GM19328 (cell line): ENCODE measurements around the gene OGN.
"Not testable (repeated sequence)": the region's sequence is repeated elsewhere in the genome, so short reads cannot be mapped to it uniquely, and the experiment has no call there.

Source experiments
- ATAC-seq: cut with Tn5 transposase; IDR thresholded peaks from one replicate; pipeline ENCODE4 v1.9.1; 2021; ENCODE audit warnings: mild to moderate bottlenecking, moderate library complexity; ENCODE audit not compliant: unreplicated experiment

OGN gene, protein sequence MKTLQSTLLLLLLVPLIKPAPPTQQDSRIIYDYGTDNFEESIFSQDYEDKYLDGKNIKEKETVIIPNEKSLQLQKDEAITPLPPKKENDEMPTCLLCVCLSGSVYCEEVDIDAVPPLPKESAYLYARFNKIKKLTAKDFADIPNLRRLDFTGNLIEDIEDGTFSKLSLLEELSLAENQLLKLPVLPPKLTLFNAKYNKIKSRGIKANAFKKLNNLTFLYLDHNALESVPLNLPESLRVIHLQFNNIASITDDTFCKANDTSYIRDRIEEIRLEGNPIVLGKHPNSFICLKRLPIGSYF

DNA sequence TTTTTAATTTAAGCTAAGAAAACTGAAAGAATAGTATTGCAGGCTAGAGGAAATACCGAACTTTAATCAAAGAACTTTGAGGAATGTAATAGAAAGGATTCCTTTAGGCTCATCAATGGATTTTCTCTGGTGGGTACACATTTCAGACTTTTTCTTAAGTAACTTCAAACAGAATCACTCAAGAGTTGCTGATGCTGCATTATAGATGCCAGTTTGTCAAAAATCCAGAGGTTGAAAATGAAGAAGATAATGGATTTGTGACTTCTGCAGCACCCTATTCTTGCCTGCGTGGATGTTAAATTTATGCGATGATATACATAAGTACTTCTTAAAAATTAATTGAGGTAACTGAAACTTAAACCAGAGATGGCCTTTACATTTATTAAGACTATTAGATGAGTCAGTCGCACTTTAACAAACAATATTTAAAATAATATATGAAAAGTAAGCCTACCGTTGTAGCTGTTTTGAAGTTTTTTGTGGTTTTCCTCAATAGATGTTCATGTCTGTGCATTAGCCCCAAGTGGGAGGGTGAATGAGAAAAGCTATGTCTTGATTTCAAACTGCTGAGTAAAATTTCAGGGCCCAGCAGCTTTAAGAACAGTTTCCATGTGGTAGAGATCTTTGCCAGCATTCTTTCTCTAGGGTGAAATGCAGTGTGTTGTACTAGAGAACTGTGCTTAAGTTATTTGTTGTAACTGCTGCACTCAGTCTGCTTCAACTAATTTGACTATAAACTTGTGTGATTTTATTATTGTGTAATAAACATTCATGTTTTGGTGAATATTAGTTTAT, at the start of gene OGN:
Gene OGN (minus strand): TSS at position 537 of the 795 bp plus-strand sequence. CDS start 1,171 bp downstream, outside the sequence.
- ATAC-seq: no peak

DNA sequence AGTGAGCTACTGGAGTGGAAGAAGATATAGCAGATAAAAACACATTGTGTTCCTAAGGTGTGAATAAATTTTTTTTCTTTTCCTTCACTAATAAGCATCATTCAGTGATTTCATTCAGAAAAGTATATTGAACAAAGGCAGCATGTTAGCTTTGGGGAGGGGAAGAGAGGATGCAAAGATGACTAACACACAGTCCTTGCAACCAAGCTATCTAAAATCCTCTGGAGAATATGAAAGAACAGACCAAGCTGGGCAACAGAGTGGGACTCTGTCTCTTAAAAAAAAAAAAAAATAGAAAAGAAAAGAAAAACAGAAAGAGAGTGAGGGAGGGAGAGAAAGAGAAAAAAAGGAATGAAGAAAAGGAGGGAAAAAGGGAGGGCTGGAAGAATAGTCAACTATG, 42.2 kb upstream of the OGN start:
- no peak for ATAC-seq

DNA sequence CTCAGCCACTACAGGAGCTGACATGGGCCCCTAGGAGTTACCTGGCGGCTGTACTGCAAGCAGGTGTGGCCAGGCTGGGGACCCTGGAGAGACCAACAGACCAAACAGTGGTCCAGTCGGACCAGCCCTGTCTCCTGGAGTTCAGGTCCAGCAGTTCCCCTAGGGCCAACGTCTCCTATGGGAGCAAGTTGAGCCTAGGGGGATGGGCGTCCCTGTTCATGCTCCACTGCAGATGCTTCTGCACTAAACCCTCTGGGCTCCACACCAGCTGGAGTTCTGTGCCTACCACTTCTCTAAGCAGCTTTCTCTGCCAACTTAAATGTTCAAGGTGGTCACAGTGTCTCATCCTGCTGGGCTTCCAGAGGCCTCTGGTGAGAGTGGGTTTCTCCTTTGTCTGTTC, 40.5 kb upstream of the OGN start:
- no peak for ATAC-seq

DNA sequence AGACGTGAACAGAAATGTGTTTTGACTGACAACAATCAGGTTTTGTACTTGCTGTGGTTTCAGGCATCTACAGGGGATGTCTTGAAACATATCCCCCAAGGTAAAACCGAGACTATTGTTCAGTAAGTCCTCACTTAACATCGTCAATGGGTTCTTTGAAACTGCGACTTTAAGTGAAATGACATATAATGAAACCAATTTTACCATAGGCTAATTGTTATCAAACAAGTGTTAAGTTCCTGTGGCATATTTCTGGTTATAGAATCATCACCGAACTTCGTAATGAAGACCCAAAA, 36.3 kb upstream of the OGN start:
- ATAC-seq: no peak

DNA sequence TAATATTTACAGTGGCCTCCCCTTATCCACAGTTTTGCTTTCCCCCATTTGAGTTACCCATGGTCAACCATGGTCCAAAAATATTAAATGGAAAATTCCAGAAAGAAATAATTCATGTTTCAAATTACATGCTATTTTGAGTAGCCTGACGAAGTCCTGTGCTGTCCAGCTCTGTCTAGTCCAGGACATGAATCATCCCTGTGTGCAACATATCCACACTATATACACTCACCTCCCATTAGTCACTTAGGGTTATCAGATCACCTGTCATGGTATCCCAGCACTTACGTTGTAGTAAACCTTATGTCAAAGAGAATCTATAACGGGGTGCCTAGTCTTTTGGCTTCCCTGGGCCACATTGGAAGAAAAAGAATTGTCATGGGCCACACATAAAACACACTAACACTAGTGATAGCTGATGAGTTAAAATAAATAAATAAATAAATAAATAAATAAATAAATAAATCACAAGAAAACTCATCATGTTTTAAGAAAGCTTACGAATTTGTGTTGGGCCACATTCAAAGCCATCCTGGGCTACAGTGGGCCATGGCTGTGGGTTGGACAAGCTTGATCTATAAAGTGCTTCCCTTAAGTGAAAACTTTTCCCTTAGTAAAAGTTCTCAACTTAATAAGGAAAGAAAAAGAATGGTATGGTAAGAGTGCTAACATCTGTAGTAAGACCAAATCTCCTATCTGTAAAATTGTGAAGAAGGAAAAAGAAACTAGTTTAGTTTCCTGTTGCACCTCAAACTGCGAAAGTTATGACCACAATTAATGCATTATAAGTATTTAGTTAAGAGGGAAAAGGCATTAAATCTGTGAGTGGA, 35.8 kb upstream of the OGN start:
- ATAC-seq: no peak

DNA sequence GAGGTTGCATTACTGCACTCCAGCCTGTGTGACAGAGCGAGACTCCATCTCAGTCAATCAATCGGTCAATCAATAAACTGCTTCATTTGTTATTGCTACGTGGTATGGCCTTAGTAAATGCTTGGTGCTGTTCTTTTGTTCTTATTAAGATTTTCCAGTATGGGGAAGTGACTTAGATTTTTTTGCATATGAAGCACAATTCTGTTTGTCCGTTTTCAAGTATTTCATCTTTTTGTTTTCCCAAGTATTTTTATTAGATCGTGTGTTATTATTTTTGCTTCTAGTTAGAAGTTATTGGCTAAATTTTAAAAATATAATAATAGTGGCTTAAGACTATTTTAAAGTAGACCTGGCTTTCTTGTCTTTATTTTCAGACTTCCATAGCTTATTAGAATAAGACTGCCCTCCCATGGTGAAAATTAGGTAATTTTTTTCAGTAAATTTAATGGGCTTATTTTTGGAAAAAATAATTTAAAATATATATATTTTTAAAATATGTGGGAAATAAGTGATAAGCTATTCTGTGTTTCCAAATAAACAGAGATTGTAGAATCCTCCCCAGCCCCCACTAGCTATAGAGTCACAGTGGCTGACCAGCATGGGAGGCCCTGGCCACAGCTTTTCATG, 34.6 kb upstream of the OGN start:
- ATAC-seq: no peak

DNA sequence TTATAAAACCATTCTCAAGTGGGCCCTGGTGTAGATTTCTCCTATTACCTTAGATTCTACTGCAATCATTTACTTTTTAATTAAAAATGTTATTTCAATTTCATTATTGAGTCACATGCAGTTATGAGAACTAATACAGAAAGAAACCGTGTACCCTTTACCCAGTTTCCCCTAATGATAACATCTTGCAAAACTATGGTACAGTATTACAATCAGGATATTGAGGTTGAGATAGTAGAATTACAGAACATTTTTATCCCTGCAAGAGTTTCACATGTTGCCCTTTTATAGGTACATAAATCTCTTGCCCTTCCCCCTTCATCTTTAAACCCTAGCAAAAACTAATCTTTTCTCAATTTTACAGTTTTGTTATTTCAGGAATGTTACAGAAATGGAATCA, 30.9 kb upstream of the OGN start:
- ATAC-seq: no peak

DNA sequence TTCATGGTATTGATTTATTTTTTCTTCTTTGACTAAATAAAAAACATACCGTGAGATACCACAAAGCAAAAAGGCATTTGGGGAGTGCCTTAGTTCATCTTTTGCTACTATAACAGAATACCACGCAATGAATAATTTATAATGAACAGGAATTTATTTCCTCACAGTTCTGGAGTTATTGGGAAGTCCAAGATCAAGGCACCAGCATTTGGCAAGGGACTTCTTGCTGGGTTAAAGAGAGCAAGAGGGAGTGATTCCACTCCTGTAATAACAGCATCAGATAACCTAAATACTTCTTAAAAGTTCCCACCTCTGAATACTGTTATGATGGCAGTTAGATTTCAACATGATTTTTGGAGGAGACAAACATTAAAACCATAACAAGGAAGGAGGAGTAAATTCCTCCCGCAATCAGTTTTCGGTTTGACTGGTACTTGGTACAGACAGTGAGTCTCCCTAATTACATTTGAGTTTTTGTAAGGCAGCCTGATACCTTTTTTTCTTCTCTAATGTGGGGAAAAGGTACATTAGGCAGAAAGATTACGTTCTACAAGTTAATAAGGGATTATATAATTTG, 28.7 kb upstream of the OGN start:
- no peak for ATAC-seq

DNA sequence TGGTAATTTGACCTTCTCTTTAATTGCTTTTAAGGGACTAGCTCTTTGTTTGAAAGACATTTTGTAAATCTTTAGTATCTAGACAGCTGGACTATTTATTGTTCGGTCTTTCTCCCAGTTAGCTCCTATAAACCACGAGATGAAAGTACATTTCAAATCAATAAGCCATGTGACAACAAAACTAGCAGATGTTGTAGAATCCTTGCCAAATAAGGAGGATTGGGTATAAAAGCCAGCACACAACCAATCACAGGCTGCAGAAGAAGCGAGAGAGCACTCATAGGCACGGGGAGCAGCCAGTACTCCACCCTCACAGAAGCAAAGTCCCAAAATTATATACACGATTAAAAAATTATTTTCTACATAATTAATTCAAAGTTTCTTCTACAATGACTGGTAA, 28.0 kb upstream of the OGN start:
- no peak for ATAC-seq

DNA sequence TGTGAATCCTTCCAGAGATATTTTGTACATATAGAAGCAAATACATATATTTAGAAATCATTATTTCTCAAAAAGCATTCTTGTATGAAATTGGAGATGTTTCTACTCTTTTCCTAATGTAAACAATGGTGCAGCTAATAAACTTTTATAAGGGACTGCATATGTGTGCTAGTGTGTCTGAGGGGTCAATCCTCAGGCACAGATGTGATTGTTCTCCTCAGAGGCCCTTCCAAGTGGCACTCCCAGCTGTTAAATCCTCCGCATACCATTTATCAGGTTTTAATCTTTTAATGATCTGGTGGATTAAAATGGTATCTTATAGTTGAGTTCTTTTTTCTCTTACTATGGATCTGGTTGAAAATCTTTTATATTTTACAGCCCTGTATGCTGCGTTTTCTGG, 25.5 kb upstream of the OGN start:
- ATAC-seq: no peak

DNA sequence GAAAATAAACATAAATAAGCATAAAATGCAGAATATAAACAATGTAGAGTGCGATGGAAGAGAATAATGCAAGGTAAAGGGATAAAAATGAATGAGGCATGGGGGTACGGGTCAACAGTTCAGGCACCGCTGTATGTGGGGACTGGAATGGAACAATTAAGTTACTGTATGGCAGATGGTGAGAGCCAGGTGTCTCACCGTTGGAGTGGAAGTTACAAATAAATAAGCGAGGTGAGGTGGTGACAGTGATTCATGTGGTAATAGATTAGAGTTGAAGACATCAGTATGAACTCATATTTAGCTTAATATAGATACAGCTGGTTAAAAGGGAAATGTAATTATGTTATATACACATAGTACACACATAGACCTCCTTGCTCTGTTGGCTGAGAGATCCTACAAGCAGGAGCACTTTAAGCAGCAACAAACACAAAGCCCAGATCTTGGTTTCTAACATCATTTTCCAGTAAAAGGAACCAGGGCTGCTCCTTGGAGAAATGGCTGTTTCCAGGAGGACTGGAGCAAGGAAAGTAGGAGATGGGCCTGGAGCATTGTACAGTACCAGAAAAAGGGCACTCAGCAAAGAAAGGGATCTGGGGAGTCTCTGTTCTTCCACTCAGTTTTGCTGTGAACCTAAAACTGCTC, 22.2 kb upstream of the OGN start:
- ATAC-seq: no peak

DNA sequence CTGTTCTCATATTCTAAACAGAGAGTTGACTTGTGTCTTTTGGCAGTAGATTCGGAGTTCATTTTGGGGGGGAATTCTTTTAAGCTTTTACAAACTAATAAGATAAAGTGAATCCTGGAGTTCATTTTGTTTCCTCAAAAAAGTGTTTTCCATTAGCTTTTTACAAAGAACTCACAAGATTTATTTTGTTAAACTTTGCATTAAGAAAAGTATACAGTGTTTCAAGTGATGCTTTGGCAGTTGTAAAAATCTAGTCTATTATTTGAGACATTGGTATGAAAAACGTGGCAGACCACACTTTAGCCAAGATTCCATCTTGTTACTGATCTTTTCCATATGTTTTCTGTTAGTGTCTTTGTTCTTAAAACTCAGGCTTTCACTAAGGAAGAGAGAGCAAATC, 21.1 kb upstream of the OGN start:
- no peak for ATAC-seq

DNA sequence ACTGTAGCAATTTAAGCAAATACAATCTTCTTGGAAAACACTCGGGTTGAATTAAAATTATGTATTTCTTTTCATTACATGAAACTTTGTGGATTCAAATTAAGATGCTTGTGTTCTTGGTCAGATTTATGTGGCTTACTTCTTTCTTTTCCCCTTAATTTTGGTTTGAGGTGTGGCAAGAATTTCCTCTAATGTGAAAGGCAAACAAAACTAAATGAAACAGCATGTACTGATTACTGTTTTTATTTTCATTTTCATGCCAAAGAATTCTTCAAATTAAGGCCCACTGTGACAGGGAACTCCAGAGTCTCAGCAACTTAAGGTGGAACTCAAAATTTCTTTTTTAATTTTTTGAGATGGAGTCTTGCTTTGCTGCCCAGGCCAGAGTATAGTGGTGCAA, 20.0 kb upstream of the OGN start, which contains the start of gene OMD:
Gene OMD (minus strand): TSS at position 132 of the 400 bp plus-strand sequence. CDS start 6,913 bp downstream, outside the sequence.
- ATAC-seq: no peak

DNA sequence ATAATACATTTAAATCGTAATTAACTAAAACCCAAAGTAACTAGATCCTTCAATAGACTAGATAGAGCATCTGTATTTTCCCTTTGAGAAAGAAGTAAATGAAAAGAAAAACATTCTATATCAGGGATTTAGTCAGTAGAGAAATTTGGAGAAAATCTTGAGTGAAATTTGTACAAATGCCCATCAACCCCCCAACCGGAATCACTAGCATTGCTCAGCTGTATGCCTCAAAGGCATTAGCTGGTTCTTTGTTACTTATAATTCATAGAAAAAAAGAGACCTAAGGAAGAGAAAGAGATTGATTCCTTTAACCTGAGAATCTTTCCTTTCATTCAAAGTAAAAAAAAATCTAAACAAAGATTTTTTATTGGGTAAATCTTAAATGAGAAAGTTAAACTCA, 19.2 kb upstream of the OGN start:
- no peak for ATAC-seq

DNA sequence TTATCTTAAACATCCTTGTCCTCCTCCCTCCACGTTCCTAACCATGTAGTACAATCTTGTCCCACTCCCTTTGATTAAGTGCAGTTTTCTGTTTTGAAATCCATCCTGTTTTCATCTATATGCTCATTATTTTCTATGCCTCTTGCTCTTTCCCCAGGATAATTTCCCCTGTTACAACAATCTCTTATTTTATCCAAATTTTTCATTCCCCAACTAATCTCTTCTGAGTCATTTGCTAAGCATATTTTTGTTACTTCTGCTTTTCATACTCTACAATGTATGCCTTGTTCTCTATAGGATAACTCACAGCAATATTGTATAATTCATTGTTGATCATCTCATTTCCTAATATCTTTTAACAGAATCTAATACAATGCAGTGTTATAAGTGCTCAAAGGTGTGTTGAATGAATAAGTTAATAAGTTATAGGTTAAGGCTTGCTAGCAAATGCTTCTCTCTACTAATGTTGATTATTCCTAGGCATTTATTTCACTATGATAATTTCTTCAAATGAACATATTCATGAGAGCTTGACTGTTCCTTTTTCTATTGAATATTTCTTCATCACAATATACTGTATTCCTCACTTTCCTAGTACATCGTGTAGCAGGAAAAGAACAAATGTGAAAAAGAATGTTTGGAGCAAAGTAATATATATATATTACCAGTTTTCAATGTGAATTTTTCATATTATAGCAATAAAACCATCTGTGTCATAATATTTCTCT, 18.4 kb upstream of the OGN start:
- no peak for ATAC-seq

DNA sequence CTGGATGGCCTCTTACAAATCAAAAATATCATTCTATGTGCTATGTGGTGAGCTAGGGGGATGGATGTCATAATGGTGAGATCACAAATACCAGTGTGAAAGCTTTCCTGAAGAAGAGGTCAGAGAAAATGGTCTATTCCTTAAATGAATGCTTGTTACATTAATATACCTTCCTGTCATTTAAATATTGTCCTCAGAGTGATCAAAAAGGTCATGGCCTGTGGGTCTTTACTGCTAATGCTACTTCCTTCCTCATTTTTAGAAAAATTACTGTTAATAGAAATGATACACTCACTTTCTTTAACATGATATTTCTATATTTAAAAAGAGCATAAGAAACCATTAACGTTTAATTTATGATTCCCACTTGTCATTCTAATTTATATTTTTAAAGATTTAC, 10.2 kb upstream of the OGN start:
- no peak for ATAC-seq

DNA sequence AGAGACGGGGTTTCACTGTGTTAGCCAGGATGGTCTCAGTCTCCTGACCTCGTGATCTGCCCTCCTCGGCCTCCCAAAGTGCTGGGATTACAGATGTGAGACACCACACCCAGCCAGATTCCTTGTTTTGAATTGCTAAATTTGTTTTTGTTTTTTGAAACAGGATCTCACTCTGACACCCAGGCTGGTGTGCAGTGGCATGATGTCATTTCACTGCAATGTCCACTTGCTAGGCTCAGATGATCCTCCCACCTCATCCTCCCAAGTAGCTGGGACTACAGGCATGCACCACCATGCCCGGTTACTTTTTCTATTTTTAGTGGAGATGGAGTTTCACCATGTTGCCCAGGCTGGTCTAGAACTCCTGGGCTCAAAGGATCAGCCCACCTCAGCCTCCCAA, 6.8 kb upstream of the OGN start:
- not testable (repeated sequence) for ATAC-seq

DNA sequence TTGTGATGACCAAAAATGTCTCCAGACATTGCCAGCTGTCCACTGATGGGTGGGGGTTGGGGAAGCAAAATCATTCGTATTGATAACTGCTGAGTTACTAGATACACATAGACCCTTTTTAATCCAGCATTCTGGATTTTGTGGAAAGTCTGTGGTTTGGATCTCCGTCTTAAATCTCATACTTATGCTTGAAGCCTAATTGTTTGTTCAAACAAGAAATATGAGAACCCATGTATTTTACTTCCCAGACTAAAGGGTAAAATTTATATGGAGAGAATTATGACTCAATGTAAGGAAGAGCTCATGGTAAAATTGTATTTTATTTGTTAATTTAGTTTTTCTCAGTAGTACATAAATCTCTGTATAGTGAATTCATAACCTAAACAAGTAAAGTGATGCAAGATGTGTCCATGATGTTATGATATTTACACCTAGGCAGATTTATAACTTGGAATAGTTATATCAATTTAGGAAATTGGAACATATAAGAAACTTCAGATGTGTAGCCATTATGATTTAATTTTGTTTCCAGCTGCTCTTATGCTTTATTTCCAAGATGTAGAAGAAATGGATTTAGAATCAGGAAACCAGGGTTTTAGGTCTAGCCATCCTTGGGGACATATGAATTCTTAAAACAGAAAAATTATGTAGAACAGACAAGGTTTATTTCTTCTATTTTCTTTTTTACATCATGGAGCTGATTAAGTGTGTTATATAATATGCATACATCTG, 4.5 kb upstream of the OGN start:
- no peak for ATAC-seq

DNA sequence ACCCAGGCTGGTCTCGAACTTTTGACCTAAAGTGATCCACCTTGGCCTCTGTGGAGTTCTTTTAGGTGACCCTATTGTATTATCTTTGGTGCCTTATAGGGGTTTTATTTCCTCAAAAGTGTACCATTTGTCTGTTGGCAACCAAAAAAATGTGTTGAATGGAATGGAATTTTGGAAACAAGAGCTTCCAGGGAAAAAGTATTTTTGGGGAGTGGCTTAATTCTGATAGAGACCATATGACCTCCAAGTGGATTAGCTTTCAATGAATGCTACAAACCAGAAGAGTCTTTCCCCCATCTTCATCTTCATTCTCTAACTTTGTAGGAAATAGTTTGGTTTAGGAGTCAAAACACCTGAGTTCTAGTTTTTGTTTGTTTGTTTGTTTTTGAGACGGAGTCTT, 3.4 kb upstream of the OGN start:
- no peak for ATAC-seq
